NCI-H2171 treated with DMSO at 0.1 percent for 48 hours (cell line): ENCODE data around the gene RGCC.
"Not testable (repeated sequence)": the region's sequence is repeated elsewhere in the genome, so short reads cannot be mapped to it uniquely, and the experiment has no call there.

Experiments used
- DNase-seq: peaks from one replicate; lab custom pipeline; 2025; lab: John Stamatoyannopoulos, UW

The RGCC gene

GRCh38 chr13:41456768-41457588 is at the start of gene RGCC:
RGCC (plus strand) TSS chr13:41457550; CDS start chr13:41457708, 158 bp downstream.
- DNase-seq, result no peak

GRCh38 chr13:41408121-41408520 is 49.2 kb upstream of the RGCC start:
- DNase-seq, result no peak

GRCh38 chr13:41408746-41409145 is 48.6 kb upstream of the RGCC start:
- DNase-seq, result no peak

- no peak for DNase-seq
Measured at GRCh38 chr13:41409611-41410010, 47.7 kb upstream of the RGCC start.

- DNase-seq, result no peak
Measured at GRCh38 chr13:41411060-41411459, 46.3 kb upstream of the RGCC start.

GRCh38 chr13:41411522-41411921 is 45.8 kb upstream of the RGCC start:
- DNase-seq, result no peak

GRCh38 chr13:41413872-41414271 is 43.5 kb upstream of the RGCC start:
- no peak for DNase-seq

GRCh38 chr13:41416276-41416675 is 41.1 kb upstream of the RGCC start:
- no peak for DNase-seq

GRCh38 chr13:41418027-41418426 is 39.3 kb upstream of the RGCC start:
- DNase-seq, result no peak

- no peak for DNase-seq
Measured at GRCh38 chr13:41418731-41419130, 38.6 kb upstream of the RGCC start.

GRCh38 chr13:41419206-41419605 is 38.1 kb upstream of the RGCC start:
- peak; percentile 1 for DNase-seq

GRCh38 chr13:41420146-41420545 is 37.2 kb upstream of the RGCC start:
- DNase-seq, result no peak

- DNase-seq, result not testable (repeated sequence)
Measured at GRCh38 chr13:41421330-41421729, 36.0 kb upstream of the RGCC start.

- DNase-seq, result not testable (repeated sequence)
Measured at GRCh38 chr13:41421983-41422382, 35.4 kb upstream of the RGCC start.

GRCh38 chr13:41423259-41423658 is 34.1 kb upstream of the RGCC start:
- DNase-seq, result not testable (repeated sequence)

GRCh38 chr13:41424675-41425074 is 32.7 kb upstream of the RGCC start:
- DNase-seq, result not testable (repeated sequence)

- DNase-seq, result no peak
Measured at GRCh38 chr13:41426047-41426446, 31.3 kb upstream of the RGCC start.

GRCh38 chr13:41427666-41428065 is 29.7 kb upstream of the RGCC start:
- peak; percentile 3 for DNase-seq

GRCh38 chr13:41428155-41428554 is 29.2 kb upstream of the RGCC start:
- no peak for DNase-seq

GRCh38 chr13:41434030-41434429 is 23.3 kb upstream of the RGCC start:
- not testable (repeated sequence) for DNase-seq

GRCh38 chr13:41434831-41435520 is 22.4 kb upstream of the RGCC start:
- DNase-seq, result no peak

GRCh38 chr13:41443969-41444368 is 13.4 kb upstream of the RGCC start:
- DNase-seq, result no peak

- DNase-seq, result no peak
Measured at GRCh38 chr13:41452462-41452861, 4.9 kb upstream of the RGCC start.
